ENCODE measurements around the gene WAS. TPM values are rescaled to one million over a fixed set of nuclear protein-coding genes. Genes with fewer than 3 reads are reported as not detected.
"Not testable (repeated sequence)": the region's sequence is repeated elsewhere in the genome, so short reads cannot be mapped to it uniquely, and the experiment has no call there.

The WAS gene
- 2.8 TPM for total RNA-seq
- long read RNA-seq, result 0 reads

GRCh38 chrX:48683411-48683982, at the start of gene WAS:
Gene WAS (plus strand): TSS chrX:48683799. CDS start chrX:48683854, 55 bp downstream.
- peak; percentile 77 for DNase-seq (ENCODE audit: low spot score)
- intact Hi-C loops (cut with DNase I), result no loop called here

DNA sequence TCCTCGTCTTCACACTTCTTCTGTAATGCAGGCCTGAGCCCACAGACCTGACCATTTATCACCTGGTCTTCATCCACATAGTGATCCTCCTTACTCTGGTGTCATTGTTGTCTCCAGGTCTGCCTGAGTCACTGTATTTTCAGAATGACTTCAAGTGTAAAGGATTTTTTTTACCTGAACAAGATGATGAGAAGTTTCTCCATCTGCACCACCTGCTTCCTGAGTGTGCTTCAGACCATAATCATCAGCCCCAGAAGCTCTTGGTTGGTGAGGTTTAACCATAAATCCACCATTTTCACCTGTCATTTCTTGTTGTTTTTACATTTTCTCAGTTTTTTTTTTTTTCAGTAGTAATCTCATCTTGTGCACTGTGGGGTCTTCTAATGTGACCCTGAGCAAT, 47.3 kb upstream of the WAS start:
- no peak for DNase-seq (ENCODE audit: low spot score)
- intact Hi-C loops (cut with DNase I), result no loop called here

- intact Hi-C loops (cut with DNase I), result no loop called here
Observed at GRCh38 chrX:48636776-48637175, 46.8 kb upstream of the WAS start.

GRCh38 chrX:48645669-48646068, 37.9 kb upstream of the WAS start:
- no peak for DNase-seq (ENCODE audit: low spot score)
- intact Hi-C loops (cut with DNase I), result loop anchor here (10.0 kb wide), 2 partner anchors 269 to 299 kb away; partner anchors contain the start of genes PIM2 and SLC35A2

More at GRCh38 chrX:48636776-48637175, 46.8 kb upstream of the WAS start:
- DNase-seq (ENCODE audit: low spot score), result no peak

DNA sequence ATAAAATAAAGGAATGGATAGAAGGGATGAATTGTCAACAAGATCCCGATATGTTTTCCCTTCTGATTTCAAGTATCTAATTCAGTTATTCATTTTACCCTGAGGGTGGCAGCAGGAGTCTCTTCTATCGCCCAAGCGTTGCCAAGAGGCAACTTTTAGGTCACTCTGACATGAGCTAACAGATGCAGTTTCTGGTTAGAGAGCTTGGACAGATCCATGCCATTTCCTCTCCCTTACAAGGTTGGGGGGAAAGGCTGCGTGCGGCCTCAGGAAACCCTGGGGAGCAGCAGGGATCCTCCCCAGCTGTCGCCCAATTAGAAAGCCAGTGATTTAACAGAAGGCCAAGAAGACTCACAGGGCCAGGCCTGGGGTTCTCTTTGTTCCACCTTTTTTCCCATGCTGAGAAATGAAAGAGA, 35.3 kb upstream of the WAS start:
- intact Hi-C loops (cut with DNase I), result loop anchor here (10.0 kb wide), 2 partner anchors 266 to 296 kb away; partner anchors contain the start of genes PIM2 and SLC35A2
- no peak for DNase-seq (ENCODE audit: low spot score)

- no peak for DNase-seq (ENCODE audit: low spot score)
- intact Hi-C loops (cut with DNase I), result loop anchor here (10.0 kb wide), 2 partner anchors 266 to 296 kb away; partner anchors contain the start of genes PIM2 and SLC35A2
Observed at GRCh38 chrX:48649102-48649501, 34.5 kb upstream of the WAS start.

GRCh38 chrX:48652055-48652579, 31.5 kb upstream of the WAS start:
- intact Hi-C loops (cut with DNase I); DNase-seq (ENCODE audit: low spot score): not testable (repeated sequence)

DNA sequence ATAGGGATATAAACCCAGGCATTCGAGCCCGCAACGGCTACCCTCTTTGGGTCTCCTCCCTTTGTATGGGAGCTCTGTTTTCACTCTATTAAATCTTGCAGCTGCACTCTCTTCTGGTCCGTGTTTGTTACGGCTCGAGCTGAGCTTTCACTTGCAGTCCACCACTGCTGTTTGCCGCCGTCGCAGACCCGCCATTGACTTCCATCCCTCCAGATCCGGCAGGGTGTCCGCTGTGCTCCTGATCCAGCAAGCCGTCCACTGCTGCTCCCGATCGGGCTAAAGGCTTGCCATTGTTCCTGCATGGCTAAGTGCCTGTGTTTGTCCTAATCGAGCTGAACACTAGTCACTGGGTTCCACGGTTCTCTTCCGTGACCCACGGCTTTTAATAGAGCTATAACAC, 28.9 kb upstream of the WAS start:
- intact Hi-C loops (cut with DNase I); DNase-seq (ENCODE audit: low spot score): not testable (repeated sequence)

- intact Hi-C loops (cut with DNase I); DNase-seq (ENCODE audit: low spot score): not testable (repeated sequence)
Observed at GRCh38 chrX:48659686-48660085, 23.9 kb upstream of the WAS start.

DNA sequence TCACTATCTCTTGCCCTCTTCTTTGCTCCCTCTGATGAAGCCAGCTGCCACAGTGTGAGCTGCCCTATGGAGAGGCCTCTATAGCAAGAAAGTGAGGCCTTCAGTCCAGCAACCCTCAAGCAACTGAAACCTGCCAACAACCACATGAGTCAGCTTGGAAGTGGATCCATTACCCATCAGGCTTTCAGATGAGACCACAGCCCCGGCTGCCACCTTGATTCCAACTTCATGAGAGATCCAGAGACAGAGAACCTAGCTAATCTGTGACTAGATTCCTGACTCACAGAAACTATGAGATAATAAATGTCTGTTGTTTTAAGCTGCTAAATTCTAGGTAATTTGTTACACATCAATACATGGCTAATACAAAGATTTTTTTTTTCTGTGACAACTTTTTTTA, 20.4 kb upstream of the WAS start:
- no peak for DNase-seq (ENCODE audit: low spot score)
- intact Hi-C loops (cut with DNase I), result no loop called here

DNA sequence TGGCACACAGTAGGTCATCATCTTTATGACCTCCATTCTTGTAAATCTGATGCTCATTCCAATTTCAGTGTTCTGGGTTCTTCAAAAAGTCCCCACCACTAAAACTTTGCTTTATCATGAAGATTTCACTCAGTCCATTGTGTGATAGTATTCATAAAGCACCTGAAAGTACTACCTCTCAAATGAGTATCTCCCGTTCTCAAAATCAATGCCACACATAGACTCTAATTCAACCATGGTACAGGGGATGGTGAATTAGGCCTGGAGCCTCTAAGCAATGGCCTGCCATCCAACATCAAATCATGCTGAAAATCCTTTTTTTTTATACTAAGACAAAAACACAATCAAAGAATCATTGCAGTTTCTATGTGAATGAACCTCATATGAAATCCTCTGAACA, 19.4 kb upstream of the WAS start:
- intact Hi-C loops (cut with DNase I), result no loop called here
- DNase-seq (ENCODE audit: low spot score), result no peak

DNA sequence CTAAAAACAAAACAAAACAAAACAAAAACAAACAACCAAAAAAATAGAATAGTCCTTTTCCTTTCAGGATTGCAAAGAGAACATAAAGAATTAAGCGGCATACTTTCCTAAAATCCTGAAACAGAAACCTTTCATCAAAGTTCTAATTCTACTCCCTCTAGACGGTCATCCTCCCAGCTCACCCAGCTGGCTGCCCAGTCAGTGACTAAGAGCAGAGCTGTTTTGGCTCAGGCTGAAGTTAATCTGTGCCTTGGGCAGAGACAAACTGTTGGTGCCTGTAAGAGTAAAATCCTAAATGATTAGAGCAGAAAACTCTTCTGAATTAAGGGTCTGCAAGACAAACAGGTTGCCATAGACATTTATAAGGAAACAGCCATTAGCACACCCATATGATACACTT, 17.6 kb upstream of the WAS start:
- DNase-seq (ENCODE audit: low spot score), result no peak
- intact Hi-C loops (cut with DNase I), result no loop called here

DNA sequence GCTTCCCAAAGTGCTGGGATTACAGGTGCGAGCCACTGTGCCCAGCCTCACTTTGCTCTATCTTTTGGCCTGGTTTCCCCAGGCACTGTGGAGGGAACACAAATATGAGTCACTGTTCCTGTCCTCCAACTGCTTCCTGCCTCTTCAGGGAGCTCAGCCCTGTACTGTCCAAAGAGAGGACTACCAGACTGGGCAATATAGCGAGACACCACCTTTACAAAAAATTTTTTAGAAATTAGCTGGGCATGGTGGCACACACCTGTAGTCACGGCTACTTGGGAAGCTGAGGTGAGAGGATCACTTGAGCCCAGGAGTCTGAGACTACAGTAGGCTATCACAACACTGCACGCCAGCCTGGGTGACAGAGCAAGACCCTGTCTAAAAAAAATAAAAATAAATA, 16.9 kb upstream of the WAS start:
- no peak for DNase-seq (ENCODE audit: low spot score)
- intact Hi-C loops (cut with DNase I), result no loop called here

GRCh38 chrX:48667509-48667908, 16.1 kb upstream of the WAS start:
- no peak for DNase-seq (ENCODE audit: low spot score)
- intact Hi-C loops (cut with DNase I), result no loop called here

DNA sequence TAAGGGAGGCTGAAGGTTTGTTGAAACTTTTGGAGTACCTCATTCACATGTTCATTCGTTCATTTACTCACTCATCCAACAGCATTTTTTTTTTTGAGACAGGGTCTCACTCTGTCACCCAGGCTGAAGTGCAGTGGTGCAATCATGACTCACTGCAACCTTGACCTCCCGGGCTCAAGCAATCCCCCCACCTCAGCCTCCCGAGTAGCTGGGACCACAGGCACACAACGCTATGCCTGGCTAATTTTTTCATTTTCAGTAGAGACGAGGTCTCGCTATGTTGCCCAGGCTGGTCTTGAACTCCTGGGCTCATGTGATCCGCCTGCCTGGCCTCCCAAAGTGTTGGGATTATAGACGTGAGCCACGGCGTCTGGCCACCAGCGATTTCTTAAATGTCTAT, 15.4 kb upstream of the WAS start:
- intact Hi-C loops (cut with DNase I), result not testable (repeated sequence)

GRCh38 chrX:48676106-48676892, 7.3 kb upstream of the WAS start:
- DNase-seq (ENCODE audit: low spot score), result peak; percentile 94
- intact Hi-C loops (cut with DNase I), result no loop called here

More for the DNA sequence above, 15.4 kb upstream of the WAS start:
- not testable (repeated sequence) for DNase-seq (ENCODE audit: low spot score)

- DNase-seq (ENCODE audit: low spot score), result no peak
- intact Hi-C loops (cut with DNase I), result no loop called here
Observed at GRCh38 chrX:48676893-48677270, 6.7 kb upstream of the WAS start.

- DNase-seq (ENCODE audit: low spot score), result no peak
Observed at GRCh38 chrX:48677516-48677915, 6.1 kb upstream of the WAS start.

GRCh38 chrX:48680467-48680866, 3.1 kb upstream of the WAS start:
- intact Hi-C loops (cut with DNase I); DNase-seq (ENCODE audit: low spot score): not testable (repeated sequence)

More at GRCh38 chrX:48677516-48677915, 6.1 kb upstream of the WAS start:
- intact Hi-C loops (cut with DNase I), result no loop called here

- intact Hi-C loops (cut with DNase I); DNase-seq (ENCODE audit: low spot score): not testable (repeated sequence)
Observed at GRCh38 chrX:48680925-48681324, 2.7 kb upstream of the WAS start.
